Measurements from ENCODE around the gene DTX3.
"Not testable (repeated sequence)": the region's sequence is repeated elsewhere in the genome, so short reads cannot be mapped to it uniquely, and the experiment has no call there.

DTX3 gene

DNA sequence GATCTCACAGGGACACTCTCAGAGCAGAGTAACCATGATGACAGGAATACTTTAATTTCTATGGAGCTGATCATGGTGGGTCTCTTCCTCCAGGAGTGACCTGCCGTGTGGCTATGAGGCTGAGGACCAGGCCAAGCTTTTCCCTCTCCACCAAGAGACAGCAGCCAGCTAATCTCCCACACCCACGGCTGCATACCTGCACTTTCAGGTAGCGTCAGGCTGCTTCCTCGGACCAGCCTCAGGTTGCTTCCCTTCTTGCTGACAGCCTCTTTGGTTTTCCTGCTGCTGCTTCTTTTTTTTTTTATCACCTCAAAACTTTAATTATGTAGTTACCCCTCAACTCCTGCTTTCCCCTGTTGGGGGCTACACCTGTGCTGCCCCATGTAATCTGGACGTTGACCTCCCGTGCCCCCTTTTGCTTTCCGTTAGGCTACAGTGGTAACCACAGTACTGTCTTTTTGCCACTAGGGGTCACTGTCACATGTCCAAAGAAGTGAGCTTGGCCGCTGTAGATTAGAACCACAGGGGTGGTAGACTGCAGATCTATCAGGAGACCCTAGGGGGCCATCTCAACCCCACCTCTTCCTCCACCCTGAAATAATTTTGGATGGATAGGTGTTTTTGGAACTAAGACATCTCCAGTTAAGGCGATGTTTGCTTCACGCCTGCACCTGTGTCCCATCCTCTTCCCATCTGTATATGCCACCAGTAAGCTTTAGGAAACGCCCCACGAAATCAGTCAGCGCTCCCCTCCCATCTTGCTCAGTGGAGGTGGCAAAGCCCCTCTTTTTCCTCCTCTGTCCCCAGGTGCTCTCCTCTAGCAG, 21.4 kb upstream of the DTX3 start:
- peak; percentile 95 for DNase-seq

DNA sequence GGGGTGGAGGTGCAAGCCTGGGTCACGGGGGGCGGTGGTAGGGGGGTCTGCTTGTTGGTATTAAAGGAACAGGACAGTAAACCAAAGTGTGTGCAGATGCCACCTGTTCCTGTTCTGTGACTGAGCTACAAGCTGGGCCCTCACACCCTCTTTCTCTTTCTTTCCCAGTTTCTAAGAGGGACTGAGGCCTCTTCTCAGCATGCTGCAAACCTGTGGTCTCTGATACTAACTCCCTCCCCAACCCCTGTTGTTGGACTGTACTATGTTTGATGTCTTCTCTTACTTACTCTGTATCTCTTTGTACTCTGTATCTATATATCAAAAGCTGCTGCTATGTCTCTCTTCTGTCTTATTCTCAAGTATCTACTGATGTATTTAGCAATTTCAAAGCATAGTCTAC, 20.6 kb upstream of the DTX3 start:
- DNase-seq = no peak

DNA sequence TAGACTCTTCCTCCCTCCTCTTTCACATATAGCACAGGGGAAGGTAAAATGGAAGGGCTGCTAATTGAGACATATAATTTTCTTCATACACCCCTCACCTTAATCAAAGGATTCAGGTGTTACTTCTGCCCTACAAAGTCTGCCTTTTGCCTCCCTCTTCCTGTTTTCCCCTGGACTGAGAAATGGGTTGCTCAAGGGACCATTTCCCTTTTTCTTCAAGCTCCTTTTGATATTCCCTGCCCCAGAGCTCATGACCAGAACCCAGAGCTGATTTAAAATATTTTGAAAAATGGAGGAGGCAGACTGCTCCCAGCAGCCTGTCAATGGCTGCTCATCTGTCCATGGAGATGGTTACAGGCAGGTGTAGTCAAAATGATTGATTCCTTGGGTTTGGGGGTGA, 19.9 kb upstream of the DTX3 start:
- DNase-seq = no peak

DNA sequence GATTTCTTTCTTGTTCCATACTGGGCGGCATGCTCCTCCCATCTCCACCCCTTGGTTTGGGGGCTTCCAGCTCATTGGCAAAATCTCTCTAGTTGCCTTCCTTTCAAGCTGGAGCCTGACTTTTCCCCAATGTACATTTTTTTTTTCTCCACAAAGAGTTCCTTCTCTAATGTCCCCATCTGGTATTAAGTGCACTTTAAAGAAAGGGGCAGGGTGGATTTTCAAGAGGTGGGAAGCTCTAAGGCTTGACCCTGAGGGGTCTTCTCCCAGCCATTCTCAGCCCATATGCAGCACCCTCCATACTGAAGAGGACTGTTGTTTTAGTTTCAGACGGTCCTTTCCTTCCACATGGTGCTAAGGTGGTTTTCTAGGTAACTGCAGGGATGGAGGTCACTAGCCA, 19.5 kb upstream of the DTX3 start:
- DNase-seq = no peak

GRCh38 chr12:57586128-57586527, 18.5 kb upstream of the DTX3 start:
- no peak for DNase-seq

GRCh38 chr12:57586832-57587429, 17.7 kb upstream of the DTX3 start:
- no peak for DNase-seq

DNA sequence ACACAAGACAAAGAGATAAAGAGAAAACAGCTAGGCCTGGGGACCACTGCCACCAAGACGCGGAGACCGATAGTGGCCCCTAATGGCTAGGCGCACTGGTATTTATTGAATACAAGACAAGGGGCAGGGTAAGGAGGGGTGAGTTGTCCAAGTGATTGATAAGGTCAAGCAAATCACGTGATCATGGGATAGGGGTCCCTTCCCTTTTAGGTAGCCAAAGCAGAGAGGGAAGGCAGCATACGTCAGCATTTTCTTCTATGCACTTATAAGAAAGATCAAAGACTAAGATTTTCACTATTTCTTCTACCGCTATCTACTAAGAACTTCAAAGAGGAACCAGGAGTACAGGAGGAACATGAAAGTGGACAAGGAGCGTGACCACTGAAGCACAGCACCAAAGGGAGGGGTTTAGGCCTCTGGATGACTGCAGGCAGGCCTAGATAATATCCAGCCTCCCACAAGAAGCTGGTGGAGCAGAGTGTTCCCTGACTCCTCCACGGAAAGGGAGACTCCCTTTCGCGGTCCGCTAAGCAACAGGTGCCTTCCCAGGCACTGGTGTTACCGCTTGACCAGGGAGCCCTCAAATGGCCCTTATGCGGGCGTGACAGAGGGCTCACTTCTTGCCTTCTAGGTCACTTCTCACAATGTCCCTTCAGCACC, 15.5 kb upstream of the DTX3 start:
- DNase-seq = not testable (repeated sequence)

DNA sequence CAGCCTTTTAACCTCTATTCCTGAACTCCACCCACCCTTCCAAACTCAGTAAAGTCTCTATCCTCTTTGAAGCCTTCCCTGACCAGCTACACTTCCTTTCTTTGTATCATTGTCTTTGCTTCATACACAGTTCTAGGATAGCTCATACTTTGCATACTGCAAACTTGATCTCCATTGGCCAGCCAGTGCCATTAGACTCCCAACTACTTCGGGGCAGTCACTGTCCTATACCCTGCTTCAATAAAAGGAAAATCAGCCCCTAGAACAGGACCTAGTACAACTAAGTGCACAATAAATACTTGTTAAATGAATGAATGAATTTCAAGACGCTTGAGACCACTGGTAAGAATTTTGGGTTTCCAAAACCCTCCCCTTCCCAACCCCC, 14.2 kb upstream of the DTX3 start:
- no peak for DNase-seq

GRCh38 chr12:57590864-57591781, 13.5 kb upstream of the DTX3 start, which contains the start of gene PIP4K2C:
PIP4K2C (plus strand) TSS chr12:57591192; CDS start chr12:57591290, 98 bp downstream.
- peak; percentile 86 for DNase-seq

DNA sequence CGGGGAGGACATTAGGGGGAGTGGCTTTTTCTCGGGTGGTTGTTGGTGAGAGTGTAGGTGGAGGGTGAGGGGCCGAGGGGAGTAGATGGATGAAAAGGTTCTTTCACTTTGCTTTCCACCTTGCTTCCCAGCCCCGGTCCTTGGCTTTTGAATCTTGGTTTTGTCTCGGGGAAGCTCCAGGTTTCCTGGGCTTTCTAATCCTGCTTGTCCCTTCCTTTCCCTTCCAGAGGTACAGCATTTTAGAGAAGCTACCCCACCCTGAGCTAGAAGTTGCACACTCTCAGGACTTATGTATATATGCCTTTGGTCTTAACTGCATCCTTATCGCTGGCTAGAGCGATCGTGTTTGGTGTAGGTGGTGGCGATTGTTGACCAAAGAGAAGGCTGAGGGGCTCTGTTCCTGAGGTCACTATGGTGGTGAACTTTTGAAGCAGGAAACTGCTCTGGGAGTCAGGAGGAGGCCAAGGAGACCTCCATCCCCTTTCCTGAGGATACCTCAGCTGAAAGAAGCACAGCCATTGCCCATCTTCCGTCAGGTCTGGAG, 12.8 kb upstream of the DTX3 start:
- DNase-seq = no peak

DNA sequence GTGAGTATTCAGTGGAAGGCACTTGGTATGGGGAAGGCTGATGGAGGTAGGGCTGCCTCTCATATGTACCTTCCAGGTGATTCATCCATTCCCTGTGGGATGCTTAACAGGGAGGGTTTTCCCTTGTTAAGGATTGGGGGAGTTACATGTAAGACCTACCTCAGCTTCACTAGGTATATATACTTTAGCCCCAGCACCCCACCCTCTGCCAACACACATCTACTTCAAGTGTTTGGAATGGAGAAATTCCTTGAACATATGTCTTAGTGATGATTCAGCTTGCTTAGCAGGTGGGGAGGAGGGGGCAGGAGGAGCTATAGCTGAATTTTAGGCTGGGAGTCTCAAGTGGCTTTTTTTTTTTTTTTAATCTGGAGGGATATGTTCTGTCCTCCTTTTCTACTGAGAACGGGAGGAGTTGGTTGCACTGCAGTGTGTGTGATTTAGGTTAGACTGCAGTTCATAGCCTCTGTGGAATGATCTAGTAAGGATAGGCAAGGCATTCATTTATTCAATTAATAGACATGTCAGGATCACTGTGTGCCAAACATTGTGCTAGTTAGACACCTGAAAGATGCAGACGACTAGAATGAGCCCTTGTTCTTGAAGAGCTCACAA, 12.0 kb upstream of the DTX3 start:
- DNase-seq = peak; percentile 46

DNA sequence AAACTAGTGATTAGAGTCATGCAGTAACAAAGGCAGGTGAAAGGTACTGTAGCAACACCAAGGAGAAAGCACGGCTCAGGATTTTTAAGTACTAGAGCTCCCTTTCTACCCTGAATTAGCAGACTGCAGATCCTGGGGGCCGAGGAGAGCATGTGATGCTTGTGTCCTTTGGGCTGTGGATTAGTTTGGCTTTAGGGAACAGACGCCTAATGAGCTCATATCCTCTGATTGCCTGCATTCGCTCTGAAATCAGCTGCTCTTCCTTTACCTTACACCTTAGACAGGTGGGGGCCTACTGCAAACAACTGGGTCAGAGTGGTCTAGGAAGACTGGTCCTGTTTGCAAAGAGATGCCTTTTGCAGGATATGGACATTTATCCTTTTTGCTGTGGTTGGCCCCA, 11.4 kb upstream of the DTX3 start:
- DNase-seq = peak; percentile 88

GRCh38 chr12:57600395-57600794, 4.2 kb upstream of the DTX3 start:
- no peak for DNase-seq

GRCh38 chr12:57602544-57602943, 2.1 kb upstream of the DTX3 start:
- DNase-seq = peak; percentile 84

DNA sequence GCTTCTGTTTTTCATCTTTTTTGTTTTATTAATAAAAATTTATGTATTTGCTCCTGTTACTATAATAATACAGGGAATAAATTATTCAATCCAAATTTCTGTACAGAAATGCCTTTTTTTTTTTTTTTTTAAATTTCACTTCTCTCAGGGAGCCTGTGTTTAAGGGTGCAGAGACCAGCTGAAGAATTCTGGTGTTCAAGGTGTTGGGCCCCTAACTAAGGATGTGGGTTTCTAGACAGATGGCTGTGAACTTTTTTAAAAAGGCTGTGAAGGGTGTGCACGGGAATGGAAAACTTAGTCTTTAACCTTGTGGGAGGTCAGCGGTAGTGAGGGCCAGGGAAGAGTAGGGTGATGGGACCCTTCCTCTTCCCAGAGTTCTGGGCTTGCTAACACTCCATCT, 1.3 kb upstream of the DTX3 start:
- DNase-seq = no peak

DNA sequence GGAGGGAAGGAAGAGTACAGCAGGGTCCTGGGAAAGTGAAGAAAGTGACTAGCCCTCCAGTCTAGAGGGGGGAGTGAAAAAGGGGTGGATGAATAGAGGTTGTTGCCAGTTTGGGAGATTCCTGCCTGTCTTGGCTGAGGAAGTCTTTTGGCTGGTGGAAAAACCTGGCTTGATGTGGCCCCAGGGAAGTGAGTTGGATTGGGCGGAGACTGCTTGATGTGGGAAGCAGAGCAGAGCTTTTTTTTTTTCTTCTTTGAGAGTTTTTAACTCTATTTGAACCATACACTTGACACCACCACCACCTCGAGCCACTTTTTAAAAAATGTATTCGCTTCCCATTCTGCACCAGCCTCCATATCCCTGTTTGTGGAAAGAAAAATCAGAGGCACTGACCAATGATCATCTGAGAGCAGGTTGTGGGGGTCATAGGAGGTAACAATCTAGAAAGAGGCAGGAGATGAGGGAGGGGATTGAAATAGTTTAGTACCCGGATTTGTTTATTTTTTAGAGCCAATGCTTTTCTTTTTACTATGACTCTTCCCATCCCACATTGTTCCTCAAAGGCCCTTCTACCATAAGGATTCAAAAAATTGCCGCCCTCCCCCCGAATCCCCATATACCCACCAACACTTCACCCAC, 690 bp upstream of the DTX3 start:
- DNase-seq = peak; percentile 32

- peak; percentile 75 for DNase-seq
Measured at GRCh38 chr12:57604992-57605810, 577 bp downstream of the DTX3 start.

- no peak for DNase-seq
Measured at GRCh38 chr12:57605811-57606311, 1.2 kb downstream of the DTX3 start.

GRCh38 chr12:57606399-57606798, 1.8 kb downstream of the DTX3 start:
- DNase-seq = no peak

DNA sequence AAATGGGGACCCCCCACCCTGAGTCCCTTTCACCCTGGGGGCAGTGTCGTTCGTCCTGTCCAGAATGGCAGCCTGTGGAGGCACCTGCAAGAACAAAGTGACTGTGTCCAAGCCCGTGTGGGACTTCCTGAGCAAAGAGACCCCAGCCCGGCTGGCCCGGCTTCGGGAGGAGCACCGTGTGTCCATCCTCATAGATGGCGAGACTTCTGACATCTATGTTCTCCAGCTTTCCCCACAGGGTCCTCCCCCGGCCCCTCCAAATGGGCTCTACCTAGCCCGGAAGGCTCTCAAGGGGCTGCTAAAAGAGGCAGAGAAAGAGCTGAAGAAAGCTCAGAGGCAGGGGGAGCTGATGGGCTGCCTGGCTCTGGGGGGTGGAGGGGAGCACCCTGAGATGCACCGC, 2.2 kb downstream of the DTX3 start:
- no peak for DNase-seq

Measured in NCI-H82 (cell line).